ENCODE measurements around the gene CTDSPL.

Gene CTDSPL

GRCh38 chr3:37943631-37944314 lies 82.1 kb downstream of the CTDSPL start:
- no peak for DNase-seq (ENCODE audit: low spot score)

- no peak for DNase-seq (ENCODE audit: low spot score)
Measured at GRCh38 chr3:37944391-37944842, 82.7 kb downstream of the CTDSPL start.

GRCh38 chr3:37945156-37945806 lies 83.6 kb downstream of the CTDSPL start:
- no peak for DNase-seq (ENCODE audit: low spot score)

GRCh38 chr3:37945807-37946530 lies 84.3 kb downstream of the CTDSPL start:
- peak; percentile 52 for DNase-seq (ENCODE audit: low spot score)

GRCh38 chr3:37946531-37946889 lies 84.8 kb downstream of the CTDSPL start:
- no peak for DNase-seq (ENCODE audit: low spot score)

GRCh38 chr3:37949866-37950265 lies 88.2 kb downstream of the CTDSPL start:
- DNase-seq (ENCODE audit: low spot score) = no peak

GRCh38 chr3:37952564-37952963 lies 90.9 kb downstream of the CTDSPL start:
- no peak for DNase-seq (ENCODE audit: low spot score)

GRCh38 chr3:37953226-37953625 lies 91.5 kb downstream of the CTDSPL start:
- DNase-seq (ENCODE audit: low spot score) = no peak

- DNase-seq (ENCODE audit: low spot score) = no peak
Measured at GRCh38 chr3:37953707-37954394, 92.2 kb downstream of the CTDSPL start.

GRCh38 chr3:37954881-37955280 lies 93.2 kb downstream of the CTDSPL start:
- DNase-seq (ENCODE audit: low spot score) = no peak

GRCh38 chr3:37955918-37956707 lies 94.4 kb downstream of the CTDSPL start:
- DNase-seq (ENCODE audit: low spot score) = no peak

GRCh38 chr3:37956723-37957538 lies 95.3 kb downstream of the CTDSPL start:
- no peak for DNase-seq (ENCODE audit: low spot score)

GRCh38 chr3:37957539-37957936 lies 95.9 kb downstream of the CTDSPL start:
- no peak for DNase-seq (ENCODE audit: low spot score)

GRCh38 chr3:37961622-37962431 lies 100.1 kb downstream of the CTDSPL start:
- no peak for DNase-seq (ENCODE audit: low spot score)

- DNase-seq (ENCODE audit: low spot score) = peak; percentile 65
Measured at GRCh38 chr3:37963016-37963415, 101.3 kb downstream of the CTDSPL start.

- no peak for DNase-seq (ENCODE audit: low spot score)
Measured at GRCh38 chr3:37963635-37964034, 102.0 kb downstream of the CTDSPL start.

GRCh38 chr3:37964146-37964545 lies 102.5 kb downstream of the CTDSPL start:
- no peak for DNase-seq (ENCODE audit: low spot score)

- no peak for DNase-seq (ENCODE audit: low spot score)
Measured at GRCh38 chr3:37964716-37965115, 103.0 kb downstream of the CTDSPL start.

- DNase-seq (ENCODE audit: low spot score) = peak; percentile 85
Measured at GRCh38 chr3:37967260-37967881, 105.7 kb downstream of the CTDSPL start.

- no peak for DNase-seq (ENCODE audit: low spot score)
Measured at GRCh38 chr3:37968199-37968598, 106.5 kb downstream of the CTDSPL start.
